GM21515 (cell line): ENCODE results near the gene DRG2.

Source experiments
- ATAC-seq: cut with Tn5 transposase; IDR thresholded peaks from one replicate; pipeline ENCODE4 v1.9.1; 2021; ENCODE audit not compliant: unreplicated experiment

DRG2 gene

DNA sequence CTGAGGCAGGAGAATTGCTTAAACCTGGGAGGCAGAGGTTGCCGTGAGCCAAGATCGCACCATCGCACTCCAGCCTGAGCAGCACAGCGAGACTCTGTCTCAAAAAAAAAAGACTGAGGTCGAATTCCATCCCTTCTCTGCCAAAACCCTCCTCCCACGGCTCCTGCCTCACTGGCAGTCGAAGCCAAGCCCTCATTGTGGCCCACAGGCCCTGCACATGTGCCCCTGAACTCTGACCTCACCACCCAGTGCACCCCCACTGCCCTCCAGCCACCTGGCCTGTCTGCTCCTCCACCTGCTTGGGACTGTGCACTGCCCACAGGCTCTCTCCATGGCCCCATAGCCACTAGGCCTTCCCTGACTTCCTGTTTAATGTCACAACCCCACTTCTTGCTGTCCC, 27.8 kb downstream of the DRG2 start:
- no peak for ATAC-seq

DNA sequence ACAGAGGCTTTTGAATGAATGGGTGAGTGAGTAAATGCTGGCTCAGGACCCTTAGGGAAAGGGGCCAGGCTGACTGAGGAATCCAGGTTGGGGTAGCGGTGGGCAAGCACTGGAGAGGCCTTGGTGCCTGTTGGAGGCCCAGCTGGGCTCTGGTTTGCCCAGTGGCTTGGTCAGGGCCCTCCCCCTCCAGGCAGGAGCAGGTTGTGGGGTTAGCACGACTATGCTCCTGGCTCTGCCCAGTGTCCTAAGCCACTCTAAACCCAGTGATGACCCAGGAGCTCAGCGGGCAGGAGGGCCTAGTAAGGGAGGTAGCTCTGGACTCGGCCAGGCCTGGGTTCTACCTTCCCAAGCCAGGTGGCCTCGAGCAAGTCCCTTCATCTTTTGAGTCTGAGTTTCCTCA, 28.3 kb downstream of the DRG2 start:
- ATAC-seq, result no peak

DNA sequence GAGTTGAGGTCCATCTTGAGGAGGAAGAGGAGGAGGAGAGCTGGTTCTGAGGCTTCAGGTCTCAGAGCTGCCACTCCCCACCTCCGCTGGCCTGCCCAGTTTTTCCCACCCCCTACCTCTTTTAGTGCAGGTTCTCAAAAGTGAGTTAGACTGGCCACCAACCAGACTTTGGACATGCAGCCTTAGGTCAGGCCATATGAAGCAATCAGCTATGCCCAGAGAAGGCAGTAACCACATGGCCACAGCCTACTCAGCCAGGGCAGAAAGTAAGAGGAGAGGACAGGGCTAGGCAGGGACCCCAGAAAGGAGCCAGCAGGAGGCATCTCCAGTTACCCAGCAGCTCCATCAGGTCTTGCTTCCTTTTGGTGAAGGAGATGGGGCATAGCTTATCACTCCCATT, 29.8 kb downstream of the DRG2 start:
- ATAC-seq, result no peak

DNA sequence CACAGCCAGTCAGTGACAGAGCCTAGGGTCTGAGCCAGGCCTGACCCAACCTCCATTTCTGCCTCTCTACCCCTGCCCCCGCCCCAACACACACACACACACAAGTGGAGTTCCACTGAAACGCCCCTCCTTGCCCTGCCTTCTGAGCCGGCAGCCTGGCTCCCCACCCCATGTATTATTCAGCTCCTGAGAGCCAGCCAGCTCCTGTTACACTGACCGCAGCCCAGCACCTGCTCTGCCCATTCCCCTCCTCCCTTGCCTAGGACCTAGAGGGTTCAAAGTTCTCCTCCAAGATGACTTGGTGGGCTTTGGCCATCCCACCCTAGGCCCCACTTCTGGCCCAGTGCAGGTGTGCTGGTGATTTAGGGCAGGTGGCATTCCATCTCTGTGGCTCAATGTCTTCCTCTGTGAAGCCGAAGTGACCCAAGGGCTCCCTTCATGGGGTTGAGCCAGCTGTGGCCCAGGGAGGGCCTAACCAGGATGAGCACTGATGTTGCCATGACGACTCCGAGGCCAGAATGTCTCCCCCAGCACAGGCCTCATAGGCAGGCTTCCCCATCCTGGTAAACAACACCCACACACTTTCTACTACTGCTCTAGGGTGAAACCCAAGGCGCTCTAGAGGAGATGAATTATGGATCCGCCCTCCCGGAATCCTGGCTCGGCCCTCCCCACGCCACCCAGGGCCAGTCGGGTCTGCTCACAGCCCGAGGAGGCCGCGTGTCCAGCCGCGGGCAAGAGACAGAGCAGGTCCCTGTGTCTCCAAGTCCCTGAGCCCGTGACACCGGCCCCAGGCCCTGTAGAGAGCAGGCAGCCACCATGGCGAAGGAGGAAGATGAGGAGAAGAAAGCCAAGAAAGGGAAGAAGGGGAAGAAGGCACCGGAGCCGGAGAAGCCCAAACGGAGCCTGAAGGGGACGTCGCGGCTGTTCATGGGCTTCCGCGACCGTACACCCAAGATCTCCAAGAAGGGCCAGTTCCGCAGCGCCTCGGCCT, 30.5 kb downstream of the DRG2 start:
- no peak for ATAC-seq

DNA sequence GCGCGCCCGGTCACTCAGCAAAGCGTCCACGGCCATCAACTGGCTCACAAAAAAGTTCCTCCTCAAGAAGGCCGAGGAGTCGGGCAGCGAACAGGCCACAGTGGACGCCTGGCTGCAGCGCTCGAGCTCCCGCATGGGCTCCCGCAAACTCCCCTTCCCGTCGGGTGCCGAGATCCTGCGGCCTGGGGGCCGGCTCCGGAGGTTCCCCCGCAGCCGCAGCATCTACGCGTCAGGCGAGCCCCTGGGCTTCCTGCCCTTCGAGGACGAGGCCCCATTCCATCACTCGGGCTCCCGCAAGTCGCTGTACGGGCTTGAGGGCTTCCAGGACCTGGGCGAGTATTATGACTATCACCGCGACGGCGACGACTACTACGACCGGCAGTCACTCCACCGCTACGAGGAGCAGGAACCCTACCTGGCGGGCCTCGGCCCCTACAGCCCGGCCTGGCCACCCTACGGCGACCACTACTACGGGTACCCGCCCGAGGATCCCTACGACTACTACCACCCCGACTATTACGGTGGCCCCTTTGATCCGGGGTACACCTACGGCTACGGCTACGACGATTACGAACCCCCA, 31.5 kb downstream of the DRG2 start:
- no peak for ATAC-seq

DNA sequence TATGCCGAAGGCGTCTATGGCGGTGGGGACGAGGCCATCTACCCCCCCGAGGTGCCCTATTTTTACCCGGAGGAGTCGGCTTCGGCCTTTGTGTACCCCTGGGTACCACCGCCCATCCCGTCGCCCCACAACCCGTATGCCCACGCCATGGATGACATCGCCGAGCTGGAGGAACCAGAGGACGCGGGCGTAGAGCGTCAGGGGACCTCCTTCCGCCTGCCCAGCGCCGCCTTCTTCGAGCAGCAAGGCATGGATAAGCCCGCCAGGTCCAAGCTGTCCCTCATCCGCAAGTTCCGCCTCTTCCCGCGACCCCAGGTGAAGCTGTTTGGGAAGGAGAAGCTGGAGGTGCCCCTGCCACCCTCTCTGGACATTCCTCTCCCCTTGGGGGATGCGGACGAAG, 32.2 kb downstream of the DRG2 start:
- no peak for ATAC-seq

DNA sequence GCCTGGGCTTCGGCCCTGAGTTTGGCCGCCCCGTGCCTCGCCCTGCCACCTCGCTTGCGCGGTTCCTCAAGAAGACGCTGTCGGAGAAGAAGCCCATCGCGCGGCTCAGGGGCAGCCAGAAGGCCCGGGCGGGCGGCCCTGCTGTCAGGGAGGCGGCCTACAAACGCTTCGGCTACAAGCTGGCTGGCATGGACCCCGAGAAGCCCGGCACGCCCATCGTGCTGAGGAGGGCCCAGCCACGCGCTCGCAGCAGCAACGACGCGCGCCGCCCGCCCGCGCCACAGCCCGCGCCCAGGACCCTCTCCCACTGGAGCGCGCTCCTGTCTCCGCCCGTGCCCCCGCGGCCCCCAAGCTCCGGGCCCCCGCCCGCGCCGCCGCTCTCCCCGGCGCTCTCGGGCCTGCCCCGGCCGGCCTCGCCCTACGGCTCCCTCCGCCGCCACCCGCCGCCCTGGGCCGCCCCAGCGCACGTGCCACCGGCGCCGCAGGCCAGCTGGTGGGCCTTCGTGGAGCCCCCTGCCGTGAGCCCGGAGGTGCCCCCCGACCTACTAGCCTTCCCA, 32.8 kb downstream of the DRG2 start:
- ATAC-seq, result no peak

DNA sequence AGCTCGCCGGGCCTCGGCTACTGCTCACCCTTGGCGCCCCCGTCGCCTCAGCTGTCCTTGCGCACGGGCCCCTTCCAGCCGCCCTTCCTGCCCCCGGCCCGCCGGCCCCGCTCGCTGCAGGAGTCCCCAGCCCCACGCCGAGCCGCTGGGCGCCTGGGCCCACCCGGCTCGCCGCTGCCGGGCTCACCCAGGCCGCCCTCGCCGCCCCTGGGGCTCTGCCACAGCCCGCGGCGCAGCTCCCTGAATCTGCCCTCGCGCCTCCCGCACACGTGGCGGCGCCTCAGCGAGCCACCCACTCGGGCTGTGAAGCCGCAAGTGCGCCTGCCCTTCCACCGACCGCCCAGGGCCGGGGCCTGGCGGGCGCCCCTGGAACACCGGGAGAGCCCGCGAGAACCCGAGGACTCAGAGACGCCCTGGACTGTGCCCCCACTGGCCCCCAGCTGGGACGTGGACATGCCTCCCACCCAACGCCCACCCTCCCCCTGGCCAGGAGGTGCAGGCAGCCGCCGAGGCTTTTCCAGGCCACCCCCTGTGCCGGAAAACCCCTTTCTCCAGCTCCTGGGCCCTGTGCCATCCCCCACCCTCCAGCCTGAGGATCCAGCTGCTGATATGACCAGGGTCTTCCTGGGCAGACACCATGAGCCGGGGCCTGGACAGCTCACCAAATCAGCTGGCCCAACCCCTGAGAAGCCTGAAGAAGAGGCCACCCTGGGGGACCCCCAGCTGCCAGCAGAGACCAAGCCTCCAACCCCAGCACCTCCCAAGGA, 33.6 kb downstream of the DRG2 start:
- no peak for ATAC-seq

DNA sequence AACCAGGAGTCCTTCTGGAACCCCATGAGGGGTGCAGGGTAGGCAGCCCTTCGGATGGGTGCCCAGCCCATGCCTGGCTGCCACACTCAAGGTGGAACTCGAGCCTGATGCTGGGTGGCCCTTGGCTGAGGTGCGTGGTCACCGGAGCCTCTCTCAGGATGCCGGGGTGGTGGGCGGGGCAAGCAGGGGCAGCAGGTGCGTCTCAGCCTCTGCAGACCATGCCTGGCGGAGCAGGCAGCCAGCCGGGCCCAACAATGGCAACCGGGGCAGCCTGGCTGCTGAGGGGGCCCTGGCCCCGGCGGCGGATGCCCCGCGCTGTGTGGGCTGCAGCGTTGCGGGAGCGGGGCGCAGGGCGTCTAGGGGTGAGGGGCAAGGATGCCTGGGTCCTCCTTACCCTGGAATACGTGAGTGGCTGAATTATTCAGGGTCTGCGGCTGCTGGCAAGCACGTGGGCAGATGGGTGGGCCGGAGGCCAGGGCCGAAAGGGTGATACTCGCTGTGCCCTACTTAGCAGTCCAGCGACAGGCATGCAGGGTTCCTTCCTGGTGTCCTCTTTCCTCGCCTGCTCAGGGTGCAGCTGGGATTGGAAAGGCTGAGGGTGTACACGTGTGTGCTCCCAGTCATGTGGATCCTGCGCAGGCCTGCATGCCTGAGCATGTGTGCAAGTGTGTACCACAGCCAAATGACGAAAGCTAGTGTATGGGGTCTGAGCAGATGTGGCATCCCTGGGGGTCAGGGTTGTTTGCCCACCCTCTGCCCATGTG, 35.4 kb downstream of the DRG2 start:
- no peak for ATAC-seq

DNA sequence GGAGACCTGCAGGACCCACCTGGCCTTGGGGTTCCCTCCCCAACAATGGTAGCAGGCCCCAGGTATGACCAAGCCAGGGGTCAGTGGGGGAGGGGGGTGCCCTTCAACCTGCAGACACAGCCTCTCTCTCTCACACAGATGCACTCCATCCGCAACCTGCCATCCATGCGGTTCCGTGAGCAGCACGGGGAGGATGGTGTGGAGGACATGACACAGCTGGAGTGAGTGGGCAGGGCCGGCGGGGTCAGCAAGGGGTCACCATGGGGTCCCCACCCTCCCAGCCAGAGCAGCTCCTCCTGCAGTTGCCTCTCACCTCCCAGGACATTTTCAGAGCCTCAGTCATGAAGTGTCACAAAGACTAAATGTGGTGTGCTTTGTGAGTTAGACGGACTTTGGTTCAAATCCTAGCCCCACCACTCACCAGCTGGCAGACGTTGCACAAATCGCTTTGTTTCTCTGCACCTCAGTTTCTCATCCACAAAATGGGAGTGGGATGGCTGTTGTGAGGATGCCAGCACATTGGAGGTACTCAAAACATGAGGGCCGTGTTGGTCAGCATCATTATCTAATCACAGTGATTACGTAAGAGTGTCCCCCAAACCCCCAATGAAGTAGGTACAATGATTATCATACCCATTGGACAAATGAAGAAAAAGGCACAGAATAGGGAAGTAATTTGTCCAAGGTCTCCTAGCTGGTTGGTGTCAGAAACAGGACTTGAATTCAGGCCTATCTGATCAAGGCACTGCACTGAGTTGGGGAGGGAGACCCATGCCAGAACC, 36.8 kb downstream of the DRG2 start:
- ATAC-seq, result no peak

DNA sequence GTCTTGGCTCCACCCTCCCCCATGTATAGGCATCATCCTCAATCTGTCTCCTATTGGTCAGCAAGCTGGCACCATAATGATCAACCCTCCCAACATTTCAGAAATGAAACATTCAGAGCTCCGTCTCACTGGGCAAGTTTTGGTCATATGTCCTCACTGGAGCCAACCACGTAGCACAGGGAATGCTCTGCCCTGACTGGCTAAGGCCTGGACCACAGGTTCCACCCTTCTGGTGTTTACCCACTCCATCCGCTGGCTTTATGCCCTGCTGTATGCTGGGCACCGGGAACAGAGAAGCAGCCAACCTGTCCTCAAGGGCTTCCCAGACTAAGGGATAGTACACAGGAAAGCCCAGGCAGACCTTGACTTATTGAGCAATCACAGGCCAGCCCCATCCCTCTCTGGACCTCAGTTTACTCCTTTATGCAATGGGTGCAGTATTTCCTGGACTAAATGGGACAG, 41.3 kb downstream of the DRG2 start:
- no peak for ATAC-seq

DNA sequence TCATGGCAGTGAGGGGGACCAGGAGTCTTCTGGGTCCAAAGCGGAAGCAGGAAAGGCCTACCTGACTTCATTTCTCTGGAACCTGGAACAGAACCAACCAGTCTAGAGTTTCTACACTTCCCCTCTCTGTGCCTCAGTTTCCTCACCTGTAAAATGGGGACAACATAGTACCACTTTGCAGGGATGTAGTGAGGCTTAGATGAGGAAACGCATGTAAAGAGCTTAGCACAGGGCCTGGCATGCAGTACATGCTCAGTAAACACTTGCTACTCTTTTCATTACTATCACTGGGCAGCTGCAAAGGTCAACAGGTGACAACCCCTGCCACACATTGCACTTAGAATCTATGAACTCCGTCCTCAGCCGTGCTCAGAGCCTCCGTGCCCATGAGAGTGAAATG, 45.0 kb downstream of the DRG2 start:
- ATAC-seq, result no peak

DNA sequence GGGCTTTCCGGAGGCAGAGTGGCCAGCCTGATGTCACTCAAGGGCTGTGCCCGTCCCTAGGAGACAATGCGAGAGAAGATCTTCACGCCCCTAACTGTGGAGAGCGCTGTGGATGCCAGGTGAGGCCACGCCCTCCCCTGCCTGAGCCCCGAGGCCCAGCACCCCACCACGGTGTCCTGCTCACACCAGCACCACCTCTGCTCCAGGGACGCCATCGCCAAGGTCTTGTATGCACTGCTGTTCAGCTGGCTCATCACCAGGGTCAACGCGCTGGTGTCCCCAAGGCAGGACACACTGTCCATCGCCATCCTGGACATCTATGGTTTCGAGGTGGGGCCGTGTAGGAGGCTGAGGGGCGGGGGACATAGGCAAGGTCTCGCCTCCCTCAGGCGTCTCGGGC, 48.6 kb downstream of the DRG2 start:
- ATAC-seq, result no peak

DNA sequence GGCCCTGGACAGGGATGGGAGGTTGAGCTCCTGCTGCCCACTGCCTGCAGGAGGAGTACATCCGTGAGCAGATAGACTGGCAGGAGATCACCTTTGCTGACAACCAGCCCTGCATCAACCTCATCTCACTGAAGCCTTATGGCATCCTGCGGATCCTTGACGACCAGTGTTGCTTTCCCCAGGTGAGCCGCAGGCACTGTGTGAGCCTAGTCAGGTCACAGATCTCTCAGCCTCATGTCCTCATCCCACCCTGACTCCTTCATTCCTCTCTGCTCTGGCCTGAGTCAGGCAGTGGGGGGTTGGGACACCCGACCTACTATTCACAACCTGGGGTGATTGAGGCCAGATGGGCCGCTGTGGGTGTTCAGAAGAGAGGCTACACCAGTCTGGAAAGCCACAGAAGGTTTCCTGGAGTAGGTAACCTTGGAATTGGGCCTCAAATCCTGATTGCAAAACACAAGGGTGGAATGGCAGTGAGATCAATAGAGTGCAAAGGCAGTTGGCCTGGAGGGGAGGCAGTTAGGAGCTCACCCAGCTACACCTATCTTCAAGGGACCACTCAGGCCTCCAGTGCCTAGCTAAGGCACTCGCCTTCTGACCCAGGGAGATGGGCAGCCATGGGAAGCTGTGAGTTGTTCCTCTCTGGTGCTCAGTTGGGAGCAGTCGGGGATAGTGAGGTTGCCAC, 50.5 kb downstream of the DRG2 start:
- ATAC-seq, result no peak

DNA sequence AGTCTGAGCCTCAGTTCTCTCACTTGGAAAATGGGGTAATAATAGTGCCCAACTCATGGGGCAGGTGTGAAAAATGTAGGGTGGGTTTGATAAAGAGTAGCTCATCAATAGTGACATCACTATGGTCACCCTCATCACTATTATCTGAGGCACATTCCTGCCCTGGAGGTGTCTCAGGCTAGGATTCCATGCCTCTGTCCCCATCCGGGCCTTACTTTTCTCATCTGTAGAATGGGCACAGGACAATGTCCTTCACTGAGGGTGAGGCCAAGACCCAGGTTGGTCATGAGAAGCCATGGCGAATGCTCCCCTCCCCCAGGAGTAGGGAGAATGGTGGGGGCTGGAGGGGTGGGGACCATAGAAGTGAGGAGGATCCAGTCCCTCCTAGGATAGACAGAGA, 51.3 kb downstream of the DRG2 start:
- no peak for ATAC-seq

DNA sequence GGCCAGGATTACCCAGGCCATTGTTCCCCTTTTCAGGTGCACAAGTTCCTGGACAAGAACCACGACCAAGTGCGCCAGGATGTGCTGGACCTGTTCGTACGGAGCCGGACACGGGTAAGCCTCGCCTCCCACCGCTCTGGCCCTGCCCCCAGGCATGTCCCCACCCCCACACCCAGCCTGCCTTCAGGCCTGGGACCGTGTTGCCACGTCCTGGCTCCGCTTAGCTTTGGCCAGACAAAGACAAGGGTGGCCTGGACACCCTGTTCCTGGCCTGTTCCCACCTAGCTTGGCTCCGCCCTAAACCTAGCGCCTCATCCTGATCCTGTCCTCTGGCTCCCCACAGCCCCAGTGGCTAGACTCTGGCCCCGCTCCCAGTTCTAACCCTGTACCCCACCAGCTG, 51.8 kb downstream of the DRG2 start:
- no peak for ATAC-seq

DNA sequence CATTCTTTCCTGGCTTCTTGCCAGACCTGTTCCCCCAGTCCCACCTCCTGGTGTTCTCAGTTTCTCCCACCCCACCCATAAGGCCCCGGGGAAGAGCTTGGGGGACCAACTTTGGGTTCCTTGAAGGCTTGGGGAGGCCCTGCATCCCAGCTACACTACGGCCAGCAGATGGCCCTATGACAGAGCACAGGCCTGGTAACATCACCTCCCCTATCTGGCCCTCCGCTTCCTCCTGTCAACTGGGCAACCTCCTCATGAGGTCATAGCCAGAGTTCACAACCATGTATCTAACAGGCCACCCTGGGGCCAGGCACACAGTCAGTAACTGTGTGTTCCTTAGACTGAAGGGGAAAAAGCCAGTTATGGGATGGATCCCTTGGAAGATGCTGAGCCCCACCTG, 52.2 kb downstream of the DRG2 start:
- ATAC-seq, result no peak

DNA sequence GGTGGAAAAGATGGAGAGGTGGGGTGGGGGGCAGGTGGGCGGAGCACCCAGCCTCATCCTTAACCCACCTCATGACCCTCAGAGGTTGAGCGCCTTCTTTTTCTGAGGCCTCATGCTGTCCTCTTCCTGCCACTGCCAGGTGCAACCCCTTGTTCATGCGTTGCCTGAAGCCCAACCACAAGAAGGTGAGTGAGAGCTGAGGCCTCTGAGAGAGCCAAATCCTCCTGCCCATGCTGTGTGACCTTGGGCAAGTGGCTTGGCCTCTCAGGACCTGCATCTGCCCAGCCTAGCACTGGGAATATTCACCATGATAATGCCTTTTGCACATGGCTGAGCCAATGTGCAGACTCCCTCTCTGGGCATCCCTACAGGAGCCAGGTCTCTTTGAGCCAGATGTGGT, 52.9 kb downstream of the DRG2 start:
- no peak for ATAC-seq

DNA sequence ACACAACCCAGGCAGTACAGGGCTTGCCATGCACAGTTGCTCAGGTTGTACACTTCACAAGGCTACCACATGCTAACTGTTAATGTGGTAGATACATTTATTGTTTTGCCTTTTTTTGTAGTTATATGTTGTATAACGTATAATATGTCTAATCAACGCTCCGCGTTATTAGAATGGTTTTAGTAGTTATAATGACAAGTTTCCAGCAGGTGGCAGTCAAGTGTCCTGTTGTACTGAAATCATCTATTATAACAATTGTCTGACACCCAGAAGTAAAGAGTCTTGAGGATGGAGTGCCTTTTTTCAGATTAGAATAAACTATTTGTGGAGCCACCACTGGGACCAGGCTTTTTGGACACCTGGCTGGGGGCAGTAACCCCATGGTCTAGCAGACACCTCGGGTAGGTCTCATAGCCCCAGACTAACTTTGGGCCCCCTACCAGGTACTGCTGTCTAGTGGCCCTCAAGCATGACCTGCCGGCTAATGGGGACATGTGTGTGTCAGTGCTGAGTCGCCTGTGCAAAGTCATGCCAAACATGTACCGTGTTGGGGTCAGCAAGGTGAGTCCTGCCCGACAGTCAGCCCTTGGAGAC, 53.6 kb downstream of the DRG2 start:
- ATAC-seq, result no peak
